ENCODE results near the gene IGIP.
A peak's percentile ranks its signal among the peaks of the same experiment; 100 is the strongest.
"Not testable (repeated sequence)": the region's sequence is repeated elsewhere in the genome, so short reads cannot be mapped to it uniquely, and the experiment has no call there.

The IGIP gene

GRCh38 chr5:140140435-140140834 is 14.7 kb downstream of the IGIP start:
- no peak for DNase-seq (ENCODE audit: low read depth, low spot score)

DNA sequence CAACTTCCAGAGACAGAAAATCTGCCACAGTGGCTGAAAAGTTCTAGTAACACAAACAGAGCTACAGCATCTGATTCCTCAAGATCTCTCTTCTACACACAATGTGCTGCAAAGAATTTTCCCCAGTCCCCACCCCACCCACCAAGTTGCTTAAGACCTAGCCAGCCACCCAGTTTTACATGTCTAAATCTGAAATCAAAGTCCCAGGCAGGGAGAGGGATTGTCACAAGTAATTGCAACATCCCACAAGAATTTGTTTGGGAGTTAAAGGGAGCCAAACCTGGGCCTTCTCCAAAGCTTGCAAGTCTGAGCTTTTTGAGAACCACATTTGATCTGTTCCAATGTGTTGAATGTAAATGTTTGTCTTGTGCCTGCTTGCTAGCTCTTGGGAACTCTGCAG is 15.5 kb downstream of the IGIP start:
- no peak for DNase-seq (ENCODE audit: low read depth, low spot score)

- DNase-seq (ENCODE audit: low read depth, low spot score), result no peak
Observed at GRCh38 chr5:140142246-140142645, 16.5 kb downstream of the IGIP start.

DNA sequence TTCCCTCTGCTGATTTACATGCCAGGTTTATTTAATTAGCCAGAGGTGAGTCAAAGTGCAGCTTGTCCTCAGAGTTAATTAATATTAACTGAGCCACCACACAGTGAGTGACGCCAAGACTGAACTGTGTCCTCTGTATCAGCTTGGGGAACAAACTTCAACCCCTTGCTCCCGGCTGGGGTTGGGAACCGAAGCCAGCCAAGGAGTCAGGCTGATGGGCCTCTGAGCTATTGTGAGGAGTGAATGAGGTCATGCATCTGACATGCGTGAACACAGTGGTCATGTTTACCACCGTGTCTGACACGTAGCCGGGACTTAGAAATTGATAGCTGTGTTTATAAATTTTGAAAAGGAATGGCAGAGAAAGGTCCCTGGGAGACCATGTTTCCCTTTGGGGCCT is 17.1 kb downstream of the IGIP start:
- no peak for DNase-seq (ENCODE audit: low read depth, low spot score)

GRCh38 chr5:140143521-140144258 is 18.0 kb downstream of the IGIP start:
- no peak for DNase-seq (ENCODE audit: low read depth, low spot score)

- DNase-seq (ENCODE audit: low read depth, low spot score), result no peak
Observed at GRCh38 chr5:140145256-140145655, 19.5 kb downstream of the IGIP start.

DNA sequence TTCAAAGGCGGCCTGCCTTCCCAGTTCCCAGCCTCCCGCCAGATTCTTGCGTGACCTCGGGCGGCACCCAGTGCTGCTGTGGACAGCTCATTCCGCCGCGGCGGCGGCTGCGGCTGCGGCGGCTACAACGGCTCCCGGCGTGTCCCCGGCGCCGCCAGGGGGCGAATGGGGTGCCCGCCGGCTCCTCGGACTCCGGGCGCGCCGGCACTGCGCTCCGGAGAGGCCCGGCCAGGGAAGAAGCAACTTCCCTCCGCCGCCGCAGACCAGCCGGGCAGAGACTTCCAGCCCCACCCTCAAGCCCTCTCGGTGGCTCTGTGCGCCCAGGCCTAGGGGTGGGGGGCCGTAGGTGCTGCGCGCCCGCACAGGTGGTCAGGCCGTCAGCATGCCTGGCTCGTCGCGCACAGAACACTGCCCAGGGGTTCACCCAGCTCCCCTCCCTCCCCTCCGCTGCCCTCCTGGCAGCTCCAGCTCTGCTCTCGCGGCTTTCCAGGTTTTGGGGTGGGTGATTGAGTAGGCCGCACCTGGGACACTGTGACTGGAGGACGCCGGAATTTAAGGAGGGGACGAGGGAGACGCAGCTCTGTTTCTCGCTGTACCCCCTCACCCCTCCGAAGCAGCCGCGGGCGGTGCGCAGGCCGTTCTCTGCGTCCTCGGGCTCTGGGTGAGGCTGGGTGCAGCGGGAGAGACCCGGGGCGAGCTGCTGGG is 20.2 kb downstream of the IGIP start:
- no peak for DNase-seq (ENCODE audit: low read depth, low spot score)

DNA sequence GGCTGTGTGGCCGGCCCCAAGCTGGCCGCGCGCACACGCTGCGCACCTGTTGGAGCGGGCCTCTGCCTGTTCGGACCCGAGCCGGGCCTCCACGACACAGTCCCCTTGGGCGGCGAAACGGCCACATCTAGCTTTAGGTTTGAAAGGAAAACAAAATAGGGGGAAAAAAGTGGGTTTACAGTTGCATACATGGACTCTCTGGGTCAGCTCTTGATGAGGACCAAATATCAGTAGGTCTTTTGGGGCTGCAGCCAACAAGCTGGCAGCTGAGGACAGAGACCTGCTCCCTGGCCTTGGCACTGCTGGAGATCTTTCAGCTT is 20.7 kb downstream of the IGIP start:
- no peak for DNase-seq (ENCODE audit: low read depth, low spot score)

- no peak for DNase-seq (ENCODE audit: low read depth, low spot score)
Observed at GRCh38 chr5:140147460-140147859, 21.7 kb downstream of the IGIP start.

- no peak for DNase-seq (ENCODE audit: low read depth, low spot score)
Observed at GRCh38 chr5:140148508-140148907, 22.8 kb downstream of the IGIP start.

DNA sequence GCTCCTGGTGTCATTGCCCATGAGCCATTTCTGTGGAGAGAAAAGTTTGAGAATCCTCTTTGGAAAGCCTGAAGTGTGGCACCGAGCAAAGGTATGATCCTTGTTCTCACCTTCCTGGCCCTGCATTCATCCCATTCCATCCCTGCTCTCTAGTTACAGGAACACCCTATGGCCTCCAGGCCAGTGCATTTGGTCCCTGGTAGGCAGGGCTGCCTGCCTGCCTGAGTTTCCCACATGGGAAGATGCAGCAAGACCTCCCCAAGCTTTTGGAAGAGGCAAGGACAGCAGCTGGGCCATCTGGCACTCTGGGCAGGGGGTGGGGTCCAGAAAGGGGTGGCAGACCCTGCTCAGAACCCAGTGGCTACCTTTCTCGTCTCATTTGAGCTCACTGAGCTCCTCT is 24.5 kb downstream of the IGIP start:
- DNase-seq (ENCODE audit: low read depth, low spot score), result no peak

- no peak for DNase-seq (ENCODE audit: low read depth, low spot score)
Observed at GRCh38 chr5:140151144-140152021, 25.6 kb downstream of the IGIP start.

DNA sequence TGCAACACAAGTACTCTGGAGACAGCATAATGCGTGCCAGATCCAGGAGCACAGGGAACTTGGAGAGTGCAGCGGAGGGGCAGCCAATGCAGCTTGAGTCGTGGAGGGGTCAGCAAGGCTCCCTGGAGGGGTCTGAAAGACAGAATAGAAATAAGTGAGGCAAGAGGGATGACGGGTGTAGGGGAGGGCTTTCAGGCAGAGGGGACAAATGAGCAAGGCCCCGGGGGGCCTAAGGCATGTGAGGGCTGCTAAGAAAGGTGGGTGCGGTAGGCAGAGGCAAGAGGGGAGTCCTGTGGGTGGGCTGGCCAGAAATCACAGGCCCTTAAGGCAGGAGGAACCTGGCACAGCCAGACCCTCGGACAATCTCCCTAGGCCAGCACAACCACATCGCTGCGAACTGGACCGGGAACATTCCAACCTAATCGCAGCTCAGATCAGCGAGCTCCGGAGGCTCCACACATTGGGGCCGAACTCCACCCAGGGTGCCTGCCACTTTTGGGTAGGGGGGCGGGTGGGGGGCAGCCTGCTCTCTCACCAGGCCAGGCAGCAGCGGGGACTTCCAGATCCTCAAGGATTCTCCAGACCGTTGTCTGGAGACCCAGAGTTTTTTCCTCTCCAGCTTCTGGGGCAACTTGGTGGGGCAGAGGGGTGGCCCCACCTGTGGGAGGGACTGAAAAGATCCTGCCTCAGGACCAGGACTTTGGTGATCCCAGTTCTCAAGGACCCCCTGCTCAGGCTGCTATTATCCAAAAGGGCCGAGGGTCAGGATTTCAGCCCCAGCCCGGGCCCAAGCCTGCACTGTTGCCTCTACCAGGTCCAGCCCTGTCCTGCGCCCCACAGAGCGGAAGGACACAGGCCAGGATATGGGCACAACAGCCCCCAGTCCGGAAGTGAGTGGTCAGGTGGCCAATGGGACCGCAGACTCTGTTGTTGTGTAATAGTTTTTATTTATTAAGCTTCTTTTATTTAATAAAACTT is 26.6 kb downstream of the IGIP start:
- no peak for DNase-seq (ENCODE audit: low read depth, low spot score)

- DNase-seq (ENCODE audit: low read depth, low spot score), result no peak
Observed at GRCh38 chr5:140153255-140153654, 27.5 kb downstream of the IGIP start.

GRCh38 chr5:140153905-140154304 is 28.2 kb downstream of the IGIP start:
- no peak for DNase-seq (ENCODE audit: low read depth, low spot score)

- DNase-seq (ENCODE audit: low read depth, low spot score), result not testable (repeated sequence)
Observed at GRCh38 chr5:140154710-140155381, 29.1 kb downstream of the IGIP start.

- peak; percentile 44 for DNase-seq (ENCODE audit: low read depth, low spot score)
Observed at GRCh38 chr5:140157032-140157781, 31.5 kb downstream of the IGIP start.

GRCh38 chr5:140159014-140159927 is 33.5 kb downstream of the IGIP start:
- no peak for DNase-seq (ENCODE audit: low read depth, low spot score)

DNA sequence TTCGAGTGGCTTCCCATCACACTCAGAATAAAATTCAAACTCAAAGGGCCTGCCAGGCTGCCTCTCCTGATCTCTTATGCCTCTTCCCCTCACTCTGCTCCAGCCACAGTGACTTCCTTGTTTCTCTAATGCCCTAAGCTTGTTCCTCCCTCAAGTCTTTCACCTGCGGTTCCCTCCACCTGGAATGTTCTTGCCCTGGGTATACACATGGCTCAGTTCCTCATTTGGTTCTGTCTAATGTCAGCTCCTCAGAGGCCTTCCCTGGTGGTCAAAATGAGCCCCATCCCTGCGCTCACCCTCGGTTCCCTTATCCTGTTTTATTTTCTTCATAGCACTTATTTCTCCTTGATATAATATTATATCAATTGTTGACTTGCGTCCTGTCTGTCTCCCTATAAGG is 36.5 kb downstream of the IGIP start:
- DNase-seq (ENCODE audit: low read depth, low spot score), result no peak

Measured in brain pericyte (primary cell).